IMR-90 (cell line): Measurements from ENCODE around the gene TIRAP. TPM values are rescaled to one million over a fixed set of nuclear protein-coding genes. Genes with fewer than 3 reads are reported as not detected.

Source experiments
- ATAC-seq: fragments of 200-7000 bp; cut with Tn5 transposase; 2 replicates; pipeline ENCODE4 v1.9.1; 2020; ENCODE audit warnings: low read depth, mild to moderate bottlenecking, moderate library complexity
- BruUV-seq: library from RNA; stranded (reverse); fragments of 400-500 nt; replicated peaks from 2 replicates; lab custom pipeline; 2021; lab: Mats Ljungman, UMichigan
- CTCF ChIA-PET: fragments of 300-600 bp; formaldehyde crosslinking; extraction: SDS; loops from one replicate; lab custom pipeline; 2021; ENCODE audit warnings: antibody characterized with exemption; lab: Yijun Ruan, JAX
- POLR2A ChIA-PET: fragments of 300-600 bp; sonication (Branson Sonifier 250); formaldehyde crosslinking; loops from one replicate; lab custom pipeline; 2022; ENCODE audit warnings: antibody characterized with exemption; ENCODE audit not compliant: unreplicated experiment; lab: Charles Lee
- DNase-seq: peaks from one replicate; pipeline ENCODE4 v3.0.0; 2013
- H2AFZ ChIP-seq: replicated peaks from 2 replicates; pipeline ENCODE3; 2013; ENCODE audit warnings: low read length, mild to moderate bottlenecking; ENCODE audit not compliant: poor library complexity
- H2AK5ac ChIP-seq: 2 replicates; pipeline ENCODE4 v1.6.1; 2013; ENCODE audit warnings: low read depth, low read length, inconsistent platforms
- H2AK9ac ChIP-seq: replicated peaks from 2 replicates; pipeline ENCODE3; 2013; ENCODE audit warnings: mild to moderate bottlenecking, low read depth, low read length, moderate library complexity; ENCODE audit not compliant: poor library complexity
- H2BK120ac ChIP-seq: 2 replicates; pipeline ENCODE4 v1.6.1; 2013; ENCODE audit warnings: low read depth, low read length, inconsistent platforms
- H2BK15ac ChIP-seq: 3 replicates; pipeline ENCODE4 v1.6.1; 2013; ENCODE audit warnings: low read depth, low read length, inconsistent platforms
- H2BK20ac ChIP-seq: 2 replicates; pipeline ENCODE4 v1.6.1; 2013; ENCODE audit warnings: low read depth, mild to moderate bottlenecking, inconsistent platforms, low read length, moderate library complexity
- H2BK5ac ChIP-seq: 2 replicates; pipeline ENCODE4 v1.6.1; 2013; ENCODE audit warnings: mild to moderate bottlenecking, low read depth, low read length, inconsistent platforms; ENCODE audit not compliant: poor library complexity, severe bottlenecking
- H3K14ac ChIP-seq: replicated peaks from 2 replicates; pipeline ENCODE4 v1.6.1; 2013; ENCODE audit warnings: low read depth, low read length, inconsistent platforms
- H3K18ac ChIP-seq: 2 replicates; pipeline ENCODE4 v1.6.1; 2013; ENCODE audit warnings: low read depth, low read length, control low read depth
- H3K23ac ChIP-seq: 2 replicates; pipeline ENCODE4 v1.6.1; 2013; ENCODE audit warnings: low read depth, low read length, inconsistent platforms
- H3K27ac ChIP-seq: 2 replicates; pipeline ENCODE4 v1.5.1; 2013; ENCODE audit warnings: mild to moderate bottlenecking, control low read depth, low read length; ENCODE audit not compliant: insufficient read depth
- H3K27me3 ChIP-seq: 2 replicates; pipeline ENCODE4 v1.6.1; 2013; ENCODE audit warnings: low read length; ENCODE audit not compliant: control insufficient read depth, insufficient read depth
- H3K36me3 ChIP-seq: 2 replicates; pipeline ENCODE4 v1.6.1; 2013; ENCODE audit warnings: low read length, mixed read lengths; ENCODE audit not compliant: control insufficient read depth, insufficient read depth
- H3K4ac ChIP-seq: 2 replicates; pipeline ENCODE4 v1.6.1; 2013; ENCODE audit warnings: low read depth, low read length, inconsistent platforms
- H3K4me1 ChIP-seq: 2 replicates; pipeline ENCODE4 v1.6.1; 2013; ENCODE audit warnings: low read length, mixed read lengths; ENCODE audit not compliant: control insufficient read depth, insufficient read depth
- H3K4me2 ChIP-seq: 2 replicates; pipeline ENCODE4 v1.6.1; 2013; ENCODE audit warnings: low read depth, mild to moderate bottlenecking, control low read depth, low read length, moderate library complexity
- H3K4me3 ChIP-seq: 2 replicates; pipeline ENCODE4 v1.5.1; 2013; ENCODE audit warnings: low read depth, mild to moderate bottlenecking, control low read depth, low read length, moderate library complexity; ENCODE audit not compliant: insufficient read depth
- H3K56ac ChIP-seq: 2 replicates; pipeline ENCODE4 v1.6.1; 2013; ENCODE audit warnings: low read length, inconsistent platforms; ENCODE audit not compliant: insufficient read depth; ENCODE audit errors: extremely low read depth
- H3K79me1 ChIP-seq, 2 experiments: 2 replicates each; pipeline ENCODE4 v1.6.1; 2013; ENCODE audit warnings: low read length in 2 of 2, inconsistent platforms in 1 of 2, low read depth in 1 of 2
- H3K9ac ChIP-seq: 2 replicates; pipeline ENCODE4 v1.6.1; 2013; ENCODE audit warnings: low read depth, low read length, control low read depth
- H3K9me1 ChIP-seq: 2 replicates; pipeline ENCODE4 v1.6.1; 2013; ENCODE audit warnings: low read length, inconsistent platforms; ENCODE audit not compliant: insufficient read depth
- H3K9me3 ChIP-seq: 2 replicates; pipeline ENCODE4 v1.6.1; 2013; ENCODE audit warnings: low read length; ENCODE audit not compliant: control insufficient read depth, insufficient read depth
- H4K20me1 ChIP-seq: 2 replicates; pipeline ENCODE4 v1.6.1; 2013; ENCODE audit warnings: low read length, inconsistent platforms; ENCODE audit not compliant: insufficient read depth
- H4K5ac ChIP-seq: 2 replicates; pipeline ENCODE4 v1.6.1; 2013; ENCODE audit warnings: mild to moderate bottlenecking, low read depth, low read length, control low read depth
- H4K8ac ChIP-seq, 2 experiments: 2 replicates each; pipeline ENCODE4 v1.6.1; 2013; ENCODE audit warnings: low read depth in 2 of 2, low read length in 2 of 2, control low read depth in 1 of 2, inconsistent platforms in 1 of 2
- H4K91ac ChIP-seq: 2 replicates; pipeline ENCODE4 v1.6.1; 2013; ENCODE audit warnings: low read depth, low read length, inconsistent platforms; ENCODE audit not compliant: insufficient read depth
- BHLHE40 ChIP-seq: fragments of 150-350 bp; IDR thresholded peaks from 2 replicates; pipeline ENCODE4 v1.6.1; 2016; ENCODE audit warnings: mild to moderate bottlenecking, low read depth, low read length
- CEBPB ChIP-seq: IDR thresholded peaks from 2 replicates; pipeline ENCODE4 v1.6.1; 2012; ENCODE audit warnings: low read depth, low read length, improper control_type of control experiment
- CHD1 ChIP-seq: IDR thresholded peaks from 2 replicates; pipeline ENCODE4 v1.6.1; 2012; ENCODE audit warnings: low read depth, low read length, improper control_type of control experiment
- FOS ChIP-seq: fragments of 150-350 bp; IDR thresholded peaks from 2 replicates; pipeline ENCODE4 v1.6.1; 2016; ENCODE audit warnings: low read depth, low read length
- MAFK ChIP-seq: IDR thresholded peaks from 2 replicates; pipeline ENCODE4 v1.6.1; 2012; ENCODE audit warnings: low read depth, low read length, improper control_type of control experiment
- MAZ ChIP-seq: IDR thresholded peaks from 2 replicates; pipeline ENCODE4 v1.6.1; 2012; ENCODE audit warnings: low read depth, mild to moderate bottlenecking, low read length, improper control_type of control experiment, moderate library complexity, borderline replicate concordance
- MXI1 ChIP-seq: IDR thresholded peaks from 2 replicates; pipeline ENCODE4 v1.6.1; 2012; ENCODE audit warnings: low read depth, mild to moderate bottlenecking, low read length, moderate library complexity, borderline replicate concordance
- NFE2L2 ChIP-seq: fragments of 150-350 bp; IDR thresholded peaks from 2 replicates; pipeline ENCODE4 v1.6.1; 2016; ENCODE audit warnings: low read depth, mild to moderate bottlenecking, low read length
- POLR2A ChIP-seq: IDR thresholded peaks from 2 replicates; pipeline ENCODE4 v1.6.1; 2012; ENCODE audit warnings: mild to moderate bottlenecking, low read depth, low read length
- RAD21 ChIP-seq: IDR thresholded peaks from 2 replicates; pipeline ENCODE4 v1.6.1; 2012; ENCODE audit warnings: low read length, improper control_type of control experiment
- RCOR1 ChIP-seq: IDR thresholded peaks from 2 replicates; pipeline ENCODE4 v1.6.1; 2012; ENCODE audit warnings: mild to moderate bottlenecking, low read length, improper control_type of control experiment; ENCODE audit not compliant: insufficient replicate concordance
- RFX5 ChIP-seq: IDR thresholded peaks from 2 replicates; pipeline ENCODE4 v1.8.0; 2012; ENCODE audit warnings: low read depth, mild to moderate bottlenecking, low read length, moderate library complexity
- SMC3 ChIP-seq: fragments of 150-350 bp; IDR thresholded peaks from 2 replicates; pipeline ENCODE4 v1.6.1; 2016; ENCODE audit warnings: low read depth, mild to moderate bottlenecking, antibody characterized with exemption, low read length, moderate library complexity
- WGBS, 2 experiments: methylation state at CpG; one replicate each; pipeline versions ENCODE4 v1.1.5 to v1.1.7; 2013; ENCODE audit warnings: missing lambda C conversion rate in 2 of 2; ENCODE audit not compliant: insufficient read length in 1 of 2; ENCODE audit errors: extremely low coverage in 2 of 2; 5-methylcytosine and 5-hydroxymethylcytosine counted together
- dilution Hi-C: fragments of 300-500 bp; cut with HindIII; formaldehyde crosslinking; loops from one replicate; pipeline ENCODE4 v1.14.3; 2018; ENCODE audit warnings: low sequenced_read_pairs; ENCODE audit not compliant: unreplicated experiment
- in situ Hi-C: fragments of 300-500 bp; cut with MboI; formaldehyde crosslinking; loops from 3 replicates; pipeline ENCODE4 v1.14.3; 2019; ENCODE audit warnings: low sequenced_read_pairs, inconsistent platforms, mixed read lengths
- intact Hi-C: fragments of 100-400 bp; cut with micrococcal nuclease; formaldehyde crosslinking; loops from 2 replicates; pipeline ENCODE4 v1.10.0; 2022
- polyA plus RNA-seq, 3 experiments: library from polyadenylated mRNA; depleted of rRNA; stranded (reverse); fragments of >200 nt; gene quantifications; 2 replicates each; pipeline ENCODE4 v1.2.3, GENCODE V29; 2012; ENCODE audit warnings: low replicate concordance in 1 of 3
- total RNA-seq: library from RNA; depleted of rRNA; stranded (reverse); fragments of >200 nt; gene quantifications from 2 replicates; pipeline ENCODE4 v1.2.3, GENCODE V29; 2012
- TF ChIP-seq, protein P1 (sequence below): conservative IDR thresholded peaks from 2 replicates; pipeline ENCODE4 v1.5.1; 2012; ENCODE audit warnings: mild to moderate bottlenecking, low read depth, low read length, improper control_type of control experiment
- TF ChIP-seq, protein P2 (sequence below): fragments of 150-350 bp; IDR thresholded peaks from 2 replicates; pipeline ENCODE4 v1.6.1; 2016; ENCODE audit warnings: low read depth, mild to moderate bottlenecking, low read length, moderate library complexity, borderline replicate concordance
- TF ChIP-seq, protein P3 (sequence below): fragments of 150-350 bp; IDR thresholded peaks from 2 replicates; pipeline ENCODE4 v1.6.1; 2017; ENCODE audit warnings: mild to moderate bottlenecking, antibody characterized with exemption, low read length, low read depth

The TIRAP gene
- total and polyA plus RNA-seq, 2 of the 4 experiments (the other 2 are of a cell fraction): 3.0 to 7.4 TPM

DNA sequence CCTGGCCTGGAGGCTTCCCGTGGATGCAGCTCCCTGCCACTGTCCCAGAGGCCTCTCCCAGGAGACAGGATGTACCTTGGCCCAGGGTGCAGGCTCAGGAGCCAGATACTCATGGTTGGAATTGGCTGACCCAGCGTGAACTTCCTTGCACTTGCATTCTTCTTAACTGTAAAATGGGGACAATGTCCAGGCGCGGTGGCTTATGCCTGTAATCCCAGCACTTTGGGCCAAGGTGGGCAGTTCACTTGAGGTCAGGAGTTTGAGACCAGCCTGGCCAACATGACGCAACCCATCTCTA lies 52.5 kb downstream of the TIRAP start:
- H3K4me3 ChIP-seq: no peak overlapping the region
- H3K27me3 ChIP-seq: no peaks in the 10 kb centered on the region
- H3K23ac ChIP-seq: no peak overlapping the region
- POLR2A ChIA-PET: no interaction called here
- H3K79me1 ChIP-seq: peaks cover 0 to 8% of the 10 kb centered on the region in 2 experiments; a peak in 1 of 4 replicates
- H3K9ac ChIP-seq: no peak overlapping the region
- no peak overlapping the region for H3K4ac ChIP-seq
- no peak overlapping the region for H4K5ac ChIP-seq
- H3K9me3 ChIP-seq: no peaks in the 10 kb centered on the region
- no peak overlapping the region for H4K8ac ChIP-seq
- DNase-seq (no peak), ATAC-seq (no peak)
- peaks cover 7% of the 10 kb centered on the region; the same call in 1 of the 2 replicates for H3K36me3 ChIP-seq
- dilution Hi-C loops (no loop called here), in situ Hi-C loops (no loop called here), intact Hi-C loops (no loop called here)
- no peak overlapping the region for H4K91ac ChIP-seq
- H3K4me1 ChIP-seq: peaks cover 11% of the 10 kb centered on the region
- H3K18ac ChIP-seq: no peak overlapping the region
- H4K20me1 ChIP-seq: peaks cover 4% of the 10 kb centered on the region; the same call in 1 of the 2 replicates
- no peak overlapping the region for H2BK15ac ChIP-seq
- H2AK5ac ChIP-seq: no peak overlapping the region
- CTCF ChIA-PET: no interaction called here
- no peak overlapping the region for H3K56ac ChIP-seq
- H3K27ac ChIP-seq: no peak overlapping the region
- no TSS peak for BruUV-seq
- H3K14ac ChIP-seq: no peak overlapping the region
- no peak overlapping the region for H2BK120ac ChIP-seq
- H2BK5ac ChIP-seq: no peak overlapping the region
- H2AFZ ChIP-seq: no peak overlapping the region
- H2AK9ac ChIP-seq: no peak overlapping the region
- 100% methylated on average over 1 of the region's 5 CpGs; no CpG with 5 or more reads in 1 of the 2 experiments for WGBS, 2 experiments
- no peak overlapping the region for H3K4me2 ChIP-seq
- H2BK20ac ChIP-seq: no peak overlapping the region
- H3K9me1 ChIP-seq: peaks cover 21% of the 10 kb centered on the region
- TF ChIP-seq RCOR1 (no peak), RAD21 (no peak), SMC3 (no peak), CHD1 (no peak), NFE2L2 (no peak), BHLHE40 (no peak), CEBPB (no peak), RFX5 (no peak), FOS (no peak), MAFK (no peak), POLR2A (no peak), MXI1 (no peak), MAZ (no peak)
- TF ChIP-seq, protein P1, sequence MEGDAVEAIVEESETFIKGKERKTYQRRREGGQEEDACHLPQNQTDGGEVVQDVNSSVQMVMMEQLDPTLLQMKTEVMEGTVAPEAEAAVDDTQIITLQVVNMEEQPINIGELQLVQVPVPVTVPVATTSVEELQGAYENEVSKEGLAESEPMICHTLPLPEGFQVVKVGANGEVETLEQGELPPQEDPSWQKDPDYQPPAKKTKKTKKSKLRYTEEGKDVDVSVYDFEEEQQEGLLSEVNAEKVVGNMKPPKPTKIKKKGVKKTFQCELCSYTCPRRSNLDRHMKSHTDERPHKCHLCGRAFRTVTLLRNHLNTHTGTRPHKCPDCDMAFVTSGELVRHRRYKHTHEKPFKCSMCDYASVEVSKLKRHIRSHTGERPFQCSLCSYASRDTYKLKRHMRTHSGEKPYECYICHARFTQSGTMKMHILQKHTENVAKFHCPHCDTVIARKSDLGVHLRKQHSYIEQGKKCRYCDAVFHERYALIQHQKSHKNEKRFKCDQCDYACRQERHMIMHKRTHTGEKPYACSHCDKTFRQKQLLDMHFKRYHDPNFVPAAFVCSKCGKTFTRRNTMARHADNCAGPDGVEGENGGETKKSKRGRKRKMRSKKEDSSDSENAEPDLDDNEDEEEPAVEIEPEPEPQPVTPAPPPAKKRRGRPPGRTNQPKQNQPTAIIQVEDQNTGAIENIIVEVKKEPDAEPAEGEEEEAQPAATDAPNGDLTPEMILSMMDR: no peak
- TF ChIP-seq, protein P2, sequence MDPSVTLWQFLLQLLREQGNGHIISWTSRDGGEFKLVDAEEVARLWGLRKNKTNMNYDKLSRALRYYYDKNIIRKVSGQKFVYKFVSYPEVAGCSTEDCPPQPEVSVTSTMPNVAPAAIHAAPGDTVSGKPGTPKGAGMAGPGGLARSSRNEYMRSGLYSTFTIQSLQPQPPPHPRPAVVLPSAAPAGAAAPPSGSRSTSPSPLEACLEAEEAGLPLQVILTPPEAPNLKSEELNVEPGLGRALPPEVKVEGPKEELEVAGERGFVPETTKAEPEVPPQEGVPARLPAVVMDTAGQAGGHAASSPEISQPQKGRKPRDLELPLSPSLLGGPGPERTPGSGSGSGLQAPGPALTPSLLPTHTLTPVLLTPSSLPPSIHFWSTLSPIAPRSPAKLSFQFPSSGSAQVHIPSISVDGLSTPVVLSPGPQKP: no peak
- TF ChIP-seq, protein P3, sequence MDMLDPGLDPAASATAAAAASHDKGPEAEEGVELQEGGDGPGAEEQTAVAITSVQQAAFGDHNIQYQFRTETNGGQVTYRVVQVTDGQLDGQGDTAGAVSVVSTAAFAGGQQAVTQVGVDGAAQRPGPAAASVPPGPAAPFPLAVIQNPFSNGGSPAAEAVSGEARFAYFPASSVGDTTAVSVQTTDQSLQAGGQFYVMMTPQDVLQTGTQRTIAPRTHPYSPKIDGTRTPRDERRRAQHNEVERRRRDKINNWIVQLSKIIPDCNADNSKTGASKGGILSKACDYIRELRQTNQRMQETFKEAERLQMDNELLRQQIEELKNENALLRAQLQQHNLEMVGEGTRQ: no peak
